Right lobe of liver (tissue), 6 donors: ENCODE results near the gene CLOCK. TPM values are rescaled to one million over a fixed set of nuclear protein-coding genes. Genes with fewer than 3 reads are reported as not detected.
A peak's percentile ranks its signal among the peaks of the same experiment; 100 is the strongest.
"Not testable (repeated sequence)": the region's sequence is repeated elsewhere in the genome, so short reads cannot be mapped to it uniquely, and the experiment has no call there.

Source experiments
- ATAC-seq, 4 donors: fragments of 200-7000 bp; cut with Tn5 transposase; one replicate each; pipeline ENCODE4 v1.9.1; 2020; ENCODE audit warnings: mild to moderate bottlenecking in 4 of 4, moderate library complexity in 4 of 4
- DNase-seq, 3 donors: peaks; one replicate each; pipeline ENCODE4 v3.0.0-alpha.2; 2020
- H3K27ac ChIP-seq, 3 donors: fragments of 200-600 bp; one replicate each; pipeline ENCODE4 v1.8.0; 2022
- H3K27me3 ChIP-seq, 2 donors: fragments of 200-600 bp; one replicate each; pipeline ENCODE4 v1.8.0; 2022
- H3K36me3 ChIP-seq, 4 donors: fragments of 200-600 bp; sonication (generic) in 1 of 4; one replicate each; pipeline versions ENCODE4 v1.5.1 to v1.8.0; 2017 to 2022; ENCODE audit warnings: control low read depth in 1 of 4
- H3K4me1 ChIP-seq, 4 donors: fragments of 200-600 bp; sonication (generic) in 1 of 4; one replicate each; pipeline versions ENCODE4 v1.5.1 to v1.8.0; 2017 to 2022; ENCODE audit warnings: control low read depth in 1 of 4
- H3K4me3 ChIP-seq, 3 donors: fragments of 200-600 bp; one replicate each; pipeline ENCODE4 v1.8.0; 2022
- H3K9me3 ChIP-seq, 4 donors: fragments of 200-600 bp; sonication (generic) in 1 of 4; one replicate each; pipeline versions ENCODE4 v1.5.1 to v1.8.0; 2017 to 2022; ENCODE audit warnings: control low read depth in 1 of 4
- CTCF ChIP-seq, 4 donors: fragments of 200-600 bp in 3 of 4; fragments of 450-650 bp in 1 of 4; IDR thresholded peaks; one replicate each; pipeline versions ENCODE4 v1.5.1 to v1.8.0; 2016 to 2022; ENCODE audit warnings: antibody characterized with exemption in 4 of 4, mild to moderate bottlenecking in 2 of 4
- POLR2A ChIP-seq: fragments of 450-650 bp; IDR thresholded peaks from one replicate; pipeline ENCODE4 v1.6.1; 2017; ENCODE audit warnings: antibody characterized with exemption, mild to moderate bottlenecking
- WGBS: methylation state at CpG from one replicate; pipeline ENCODE4 v1.1.6; 2018; ENCODE audit warnings: low coverage, low lambda C conversion rate; ENCODE audit not compliant: insufficient coverage; ENCODE audit errors: missing lambda C conversion rate; 5-methylcytosine and 5-hydroxymethylcytosine counted together
- intact Hi-C, 2 donors: fragments of 100-400 bp; cut with DNase I; formaldehyde crosslinking; loops; one replicate each; pipeline versions ENCODE4 v1.11.2 to v1.14.1; 2022
- long read RNA-seq: library from polyadenylated mRNA; unstranded; transcript quantifications from one replicate; pipeline ENCODE4 v2.0.0, GENCODE V29; 2019
- total RNA-seq, 6 experiments: library from RNA; depleted of rRNA in 2 of 6; stranded (reverse); fragments of >200 nt in 2 of 6; fragmentation: NEBNext Ultra II Directional in 3 of 6; extraction: Animal tissue kit (Norgen Biotek cat#: 25700) in 3 of 6; gene quantifications; one replicate each; pipeline versions ENCODE4 v1.1.0 to v1.2.4, GENCODE V29; 2016 to 2023
- donor health status: DM: no; HTN: yes; CAD: no.
- donor health status: DM: no; HTN: no; CAD: no.
- donor health status: DM: no; HTN: no; CAD: no.
- donor health status: DM: no; HTN: yes; CAD: no.
- donor health status: DM: no; HTN: yes; CAD: no.

The CLOCK gene
- 10 to 100 TPM; 11.1 to 17.3 (median 12.9) TPM for total RNA-seq
- long read RNA-seq, partial matches to known transcripts: 1 of 1 reads
- long read RNA-seq, other reads (novel, unspliced or antisense): 0 of 1 reads

- Histone ChIP-seq H3K9me3 (no peaks in the 10 kb centered on the region), H3K27ac (peak within 1 kb of the TSS; percentile 97 to 99 (median 98)), H3K27me3 (no peaks in the 10 kb centered on the region), H3K36me3 (no peaks in the 10 kb centered on the region), H3K4me3 (peak within 1 kb of the TSS; percentile 88 to 95 (median 93)), H3K4me1 (peaks cover 0 to 14% (median 3%) of the 10 kb centered on the region in 4 donors)
- 0% methylated on average over 10 of the region's 71 CpGs for WGBS
- intact Hi-C loops: no loop called here
- TF ChIP-seq CTCF (IDR thresholded peaks at IDR 0.05) (peak; percentile 48 to 61 (median 58)), POLR2A (peak; percentile 73)
- DNase-seq: peak; percentile 89 to 92 (median 91)
- peak; percentile 84 to 91 (median 88) for ATAC-seq
Observed at GRCh38 chr4:55546756-55547465, at the start of gene CLOCK. TSS of gene CLOCK (minus strand) at chr4:55546909. CDS start at chr4:55482785, 64,124 bp downstream.

- no peak within 1 kb of the TSS for H3K27ac ChIP-seq
- TF ChIP-seq POLR2A: no peak
- peak in 1 of 3 donors; percentile 53 for DNase-seq
- H3K4me1 ChIP-seq: no peaks in the 10 kb centered on the region
- intact Hi-C loops: no loop called here
- no peaks in the 10 kb centered on the region for H3K36me3 ChIP-seq
- no peaks in the 10 kb centered on the region for H3K9me3 ChIP-seq
- no peak within 1 kb of the TSS for H3K4me3 ChIP-seq
- 98% methylated on average over 16 of the region's 24 CpGs for WGBS
- no peaks in the 10 kb centered on the region for H3K27me3 ChIP-seq
- no peak for ATAC-seq
Observed at GRCh38 chr4:55592014-55592413, 45.3 kb upstream of the CLOCK start, which contains the start of gene PDCL2. TSS of gene PDCL2 (minus strand) at chr4:55592245. CDS start at chr4:55592109, 136 bp downstream.

- H3K36me3 ChIP-seq: no peaks in the 10 kb centered on the region
- DNase-seq (no peak), ATAC-seq (no peak)
- WGBS: 51% methylated on average over 2 of the region's 2 CpGs
- H3K4me1 ChIP-seq: no peaks in the 10 kb centered on the region
- H3K4me3 ChIP-seq: no peak overlapping the region
- no peak for TF ChIP-seq CTCF (IDR thresholded peaks at IDR 0.05)
- TF ChIP-seq POLR2A: no peak
- intact Hi-C loops: no loop called here
- H3K27me3 ChIP-seq: no peaks in the 10 kb centered on the region
- H3K9me3 ChIP-seq: no peaks in the 10 kb centered on the region
- H3K27ac ChIP-seq: no peak overlapping the region
Observed at GRCh38 chr4:55588160-55588559, 41.5 kb upstream of the CLOCK start.

GRCh38 chr4:55582773-55583172 is 36.1 kb upstream of the CLOCK start:
- H3K4me1 ChIP-seq, H3K4me3 ChIP-seq, H3K36me3 ChIP-seq, DNase-seq, intact Hi-C loops, ATAC-seq, H3K27ac ChIP-seq, H3K27me3 ChIP-seq, H3K9me3 ChIP-seq: not testable (repeated sequence)
- 75% methylated on average over 2 of the region's 2 CpGs for WGBS

GRCh38 chr4:55578341-55579010 is 31.8 kb upstream of the CLOCK start:
- Histone ChIP-seq H3K27ac (no peak overlapping the region), H3K9me3 (peaks cover 0 to 7% (median 1%) of the 10 kb centered on the region in 4 donors), H3K27me3 (no peaks in the 10 kb centered on the region), H3K4me3 (no peak overlapping the region), H3K4me1 (no peaks in the 10 kb centered on the region), H3K36me3 (no peaks in the 10 kb centered on the region)
- no peak for DNase-seq
- no peak for ATAC-seq
- intact Hi-C loops: no loop called here
- TF ChIP-seq POLR2A (no peak), CTCF (IDR thresholded peaks at IDR 0.05) (no peak)
